GM18499 (cell line): ENCODE measurements around the gene CHAD.
A peak's percentile ranks its signal among the peaks of the same experiment; 100 is the strongest.

Experiments
- ATAC-seq: cut with Tn5 transposase; IDR thresholded peaks from one replicate; pipeline ENCODE4 v1.9.1; 2021; ENCODE audit warnings: moderate number of reproducible peaks; ENCODE audit not compliant: insufficient read depth, unreplicated experiment

Gene CHAD

GRCh38 chr17:50495217-50495823 lies 26.6 kb upstream of the CHAD start:
- no peak for ATAC-seq

- no peak for ATAC-seq
Measured at GRCh38 chr17:50493744-50494143, 25.1 kb upstream of the CHAD start.

- no peak for ATAC-seq
Measured at GRCh38 chr17:50492214-50492613, 23.5 kb upstream of the CHAD start.

- ATAC-seq, result no peak
Measured at GRCh38 chr17:50491505-50491904, 22.8 kb upstream of the CHAD start.

GRCh38 chr17:50488880-50489279 lies 20.2 kb upstream of the CHAD start:
- no peak for ATAC-seq

- ATAC-seq, result no peak
Measured at GRCh38 chr17:50487213-50488096, 18.8 kb upstream of the CHAD start.

- no peak for ATAC-seq
Measured at GRCh38 chr17:50484386-50485155, 15.9 kb upstream of the CHAD start.

- ATAC-seq, result no peak
Measured at GRCh38 chr17:50483266-50483665, 14.6 kb upstream of the CHAD start.

GRCh38 chr17:50482516-50482915 lies 13.8 kb upstream of the CHAD start:
- ATAC-seq, result no peak

- no peak for ATAC-seq
Measured at GRCh38 chr17:50482110-50482509, 13.4 kb upstream of the CHAD start.

- ATAC-seq, result no peak
Measured at GRCh38 chr17:50481648-50482047, 13.0 kb upstream of the CHAD start.

- no peak for ATAC-seq
Measured at GRCh38 chr17:50480854-50481490, 12.3 kb upstream of the CHAD start.

- ATAC-seq, result no peak
Measured at GRCh38 chr17:50480142-50480764, 11.6 kb upstream of the CHAD start.

- ATAC-seq, result no peak
Measured at GRCh38 chr17:50479522-50480141, 11.0 kb upstream of the CHAD start.

- peak; percentile 71 for ATAC-seq
Measured at GRCh38 chr17:50478391-50479381, 10.0 kb upstream of the CHAD start, which contains the start of gene RSAD1. Gene RSAD1 (plus strand): TSS chr17:50478860. CDS start chr17:50478885, 25 bp downstream.

GRCh38 chr17:50477976-50478375 lies 9.3 kb upstream of the CHAD start:
- ATAC-seq, result no peak

- ATAC-seq, result no peak
Measured at GRCh38 chr17:50476545-50477315, 8.1 kb upstream of the CHAD start.
